ENCODE measurements around the gene DNER. TPM values are rescaled to one million over a fixed set of nuclear protein-coding genes. Genes with fewer than 3 reads are reported as not detected.

DNER gene
- total RNA-seq, 2 donors from 2014 or later, result 0.11 to 0.18 TPM

DNA sequence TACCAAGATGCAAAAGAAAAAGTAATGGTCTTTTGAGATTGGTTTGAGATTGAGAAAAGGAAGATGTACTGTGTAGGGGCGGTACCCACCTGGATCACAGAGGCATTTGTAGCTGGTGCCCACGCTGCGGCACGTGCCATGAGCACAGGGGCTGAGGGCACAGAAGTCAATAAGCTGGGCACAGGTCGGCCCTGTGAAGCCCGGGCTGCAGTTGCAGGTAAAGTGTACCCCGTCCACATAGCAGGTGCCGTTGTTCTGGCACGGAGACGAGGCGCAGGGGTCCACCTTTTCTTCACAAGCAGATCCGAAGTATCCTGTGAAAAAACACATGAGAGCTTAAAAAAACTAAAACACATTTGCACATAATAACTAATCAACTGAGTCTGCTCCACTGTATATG is 267.1 kb downstream of the DNER start:
- no peak overlapping the region for H3K9ac ChIP-seq (ENCODE audit: extremely low read depth, low read length, poor library complexity, severe bottlenecking)
- Mint-ChIP-seq H3K36me3 (ENCODE audit: low read depth) (no peaks in the 10 kb centered on the region), H3K27ac (no peak overlapping the region), H3K4me1 (peaks cover 9% of the 10 kb centered on the region), H3K27me3 (ENCODE audit: insufficient read depth) (no peaks in the 10 kb centered on the region), H3K9me3 (peaks cover 3% of the 10 kb centered on the region), H3K4me3 (no peak overlapping the region)
- TF ChIP-seq, protein P1, sequence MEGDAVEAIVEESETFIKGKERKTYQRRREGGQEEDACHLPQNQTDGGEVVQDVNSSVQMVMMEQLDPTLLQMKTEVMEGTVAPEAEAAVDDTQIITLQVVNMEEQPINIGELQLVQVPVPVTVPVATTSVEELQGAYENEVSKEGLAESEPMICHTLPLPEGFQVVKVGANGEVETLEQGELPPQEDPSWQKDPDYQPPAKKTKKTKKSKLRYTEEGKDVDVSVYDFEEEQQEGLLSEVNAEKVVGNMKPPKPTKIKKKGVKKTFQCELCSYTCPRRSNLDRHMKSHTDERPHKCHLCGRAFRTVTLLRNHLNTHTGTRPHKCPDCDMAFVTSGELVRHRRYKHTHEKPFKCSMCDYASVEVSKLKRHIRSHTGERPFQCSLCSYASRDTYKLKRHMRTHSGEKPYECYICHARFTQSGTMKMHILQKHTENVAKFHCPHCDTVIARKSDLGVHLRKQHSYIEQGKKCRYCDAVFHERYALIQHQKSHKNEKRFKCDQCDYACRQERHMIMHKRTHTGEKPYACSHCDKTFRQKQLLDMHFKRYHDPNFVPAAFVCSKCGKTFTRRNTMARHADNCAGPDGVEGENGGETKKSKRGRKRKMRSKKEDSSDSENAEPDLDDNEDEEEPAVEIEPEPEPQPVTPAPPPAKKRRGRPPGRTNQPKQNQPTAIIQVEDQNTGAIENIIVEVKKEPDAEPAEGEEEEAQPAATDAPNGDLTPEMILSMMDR (conservative IDR thresholded peaks at IDR 0.05), result no peak
- no peak for DNase-seq
- 92 to 94% methylated on average over 8 to 12 of the region's 12 CpGs for WGBS, 2 experiments (ENCODE audit: insufficient coverage in 1 of 2, insufficient read length in 1 of 2)
- H3K36me3 ChIP-seq (ENCODE audit: control insufficient read depth, insufficient read depth, low read length), result no peaks in the 10 kb centered on the region
- H3K4me1 ChIP-seq (ENCODE audit: control insufficient read depth, insufficient read depth, low read length), result no peaks in the 10 kb centered on the region
- no peaks in the 10 kb centered on the region for H3K27me3 ChIP-seq (ENCODE audit: control insufficient read depth, insufficient read depth, low read length, poor library complexity, severe bottlenecking)
- H3K27ac ChIP-seq (ENCODE audit: low read depth, low read length), result no peak overlapping the region
- H3K9me3 ChIP-seq (ENCODE audit: control insufficient read depth, low read length), result no peaks in the 10 kb centered on the region
- H3K4me3 ChIP-seq (ENCODE audit: low read length), result no peak overlapping the region

DNA sequence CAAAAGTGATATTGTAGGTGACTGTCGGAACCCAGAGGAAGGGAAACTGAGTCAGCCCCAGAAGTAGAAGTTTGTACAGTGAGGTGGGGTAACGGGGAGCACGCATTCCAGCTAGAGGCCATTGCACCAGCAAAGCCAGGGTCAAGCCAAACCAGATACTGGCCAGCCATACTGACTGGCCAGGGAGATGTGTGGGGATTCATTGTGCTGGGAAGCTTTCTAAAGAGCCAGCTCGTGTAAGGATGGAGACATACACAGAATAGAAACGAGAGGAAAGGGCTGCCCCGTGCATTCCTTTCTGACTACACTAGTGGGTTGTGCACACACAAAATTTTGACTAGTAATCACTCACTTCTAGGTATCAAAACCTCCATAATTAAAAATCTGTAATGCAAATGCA is 268.0 kb downstream of the DNER start:
- Mint-ChIP-seq H3K27me3 (ENCODE audit: insufficient read depth) (no peaks in the 10 kb centered on the region), H3K27ac (no peak overlapping the region), H3K4me1 (peaks cover 9% of the 10 kb centered on the region), H3K9me3 (peaks cover 3% of the 10 kb centered on the region), H3K36me3 (ENCODE audit: low read depth) (no peaks in the 10 kb centered on the region), H3K4me3 (no peak overlapping the region)
- Histone ChIP-seq H3K27me3 (ENCODE audit: control insufficient read depth, insufficient read depth, low read length, poor library complexity, severe bottlenecking) (no peaks in the 10 kb centered on the region), H3K4me1 (ENCODE audit: control insufficient read depth, insufficient read depth, low read length) (no peaks in the 10 kb centered on the region), H3K9ac (ENCODE audit: extremely low read depth, low read length, poor library complexity, severe bottlenecking) (no peak overlapping the region), H3K27ac (ENCODE audit: low read depth, low read length) (no peak overlapping the region), H3K36me3 (ENCODE audit: control insufficient read depth, insufficient read depth, low read length) (no peaks in the 10 kb centered on the region), H3K9me3 (ENCODE audit: control insufficient read depth, low read length) (no peaks in the 10 kb centered on the region), H3K4me3 (ENCODE audit: low read length) (no peak overlapping the region)
- DNase-seq, result no peak
- TF ChIP-seq, protein P1 (conservative IDR thresholded peaks at IDR 0.05), result no peak
- WGBS, 2 experiments (ENCODE audit: insufficient coverage in 1 of 2, insufficient read length in 1 of 2), result 91 to 95% methylated on average over 6 of the region's 6 CpGs

DNA sequence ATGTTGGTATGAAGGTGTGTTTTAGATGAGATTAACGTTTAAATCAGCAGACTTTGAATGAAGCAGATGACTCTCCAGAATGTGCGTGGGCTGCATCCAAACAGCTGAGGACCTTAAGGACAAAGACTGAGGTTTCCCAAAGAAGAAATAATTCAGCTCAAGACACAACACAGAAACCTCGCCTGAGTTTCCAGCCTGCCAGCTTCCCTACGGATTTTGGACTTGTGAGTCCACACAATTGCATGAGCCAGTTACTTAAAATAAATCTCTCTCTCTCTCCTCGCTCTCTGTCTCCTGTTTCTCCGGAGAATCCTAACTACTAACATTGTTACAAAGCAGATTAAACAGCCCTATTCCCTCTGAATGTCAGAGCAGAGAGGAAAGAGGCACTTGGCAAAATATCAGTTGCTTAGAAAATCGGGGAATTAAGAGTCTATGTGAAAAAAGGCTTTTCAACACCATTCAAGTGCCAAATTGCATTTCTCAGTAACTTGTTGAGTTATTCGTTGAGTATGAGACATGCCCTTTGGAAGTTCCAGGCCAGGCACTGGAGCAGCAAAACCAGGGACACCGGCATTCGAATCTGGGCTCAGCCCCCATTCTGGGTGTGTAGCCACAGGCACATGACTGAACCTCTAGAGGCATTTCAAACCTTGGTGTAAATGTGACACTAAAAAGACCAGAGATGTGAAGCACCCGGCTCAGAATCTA is 268.7 kb downstream of the DNER start:
- Histone ChIP-seq H3K27me3 (ENCODE audit: control insufficient read depth, insufficient read depth, low read length, poor library complexity, severe bottlenecking) (no peaks in the 10 kb centered on the region), H3K36me3 (ENCODE audit: control insufficient read depth, insufficient read depth, low read length) (no peaks in the 10 kb centered on the region), H3K9me3 (ENCODE audit: control insufficient read depth, low read length) (no peaks in the 10 kb centered on the region), H3K9ac (ENCODE audit: extremely low read depth, low read length, poor library complexity, severe bottlenecking) (no peak overlapping the region), H3K4me3 (ENCODE audit: low read length) (no peak overlapping the region), H3K27ac (ENCODE audit: low read depth, low read length) (no peak overlapping the region), H3K4me1 (ENCODE audit: control insufficient read depth, insufficient read depth, low read length) (no peaks in the 10 kb centered on the region)
- no peak for DNase-seq
- Mint-ChIP-seq H3K4me3 (no peak overlapping the region), H3K27me3 (ENCODE audit: insufficient read depth) (no peaks in the 10 kb centered on the region), H3K36me3 (ENCODE audit: low read depth) (no peaks in the 10 kb centered on the region), H3K27ac (peak overlapping the region; percentile 6), H3K4me1 (peaks cover 9% of the 10 kb centered on the region), H3K9me3 (peaks cover 3% of the 10 kb centered on the region)
- TF ChIP-seq, protein P1 (conservative IDR thresholded peaks at IDR 0.05), result no peak
- 88 to 95% methylated on average over 8 to 11 of the region's 11 CpGs for WGBS, 2 experiments (ENCODE audit: insufficient coverage in 1 of 2, insufficient read length in 1 of 2)
